Mesenchymal stem cell (in vitro differentiated cells and primary cell): Measurements from ENCODE around the gene RAD52.

Experiments
- DNase-seq: peaks from one replicate; pipeline ENCODE4 v3.0.0-alpha.2; 2013
- H2AFZ ChIP-seq: one replicate; pipeline ENCODE4 v1.6.1; 2013; ENCODE audit warnings: low read depth, mild to moderate bottlenecking, control low read depth, inconsistent platforms, low read length, moderate library complexity
- H2AK5ac ChIP-seq: 2 replicates; pipeline ENCODE4 v1.6.1; 2013; ENCODE audit warnings: low read length, moderate library complexity, mild to moderate bottlenecking, inconsistent platforms; ENCODE audit not compliant: severe bottlenecking
- H2BK120ac ChIP-seq: one replicate; pipeline ENCODE4 v1.6.1; 2013; ENCODE audit warnings: low read depth, mild to moderate bottlenecking, inconsistent platforms, low read length, moderate library complexity
- H2BK12ac ChIP-seq, 2 experiments: one replicate each; pipeline ENCODE4 v1.6.1; 2013; ENCODE audit warnings: inconsistent platforms in 2 of 2, low read length in 2 of 2, mild to moderate bottlenecking in 2 of 2, moderate library complexity in 2 of 2, control low read depth in 1 of 2
- H2BK15ac ChIP-seq: one replicate; pipeline ENCODE4 v1.6.1; 2013; ENCODE audit warnings: mild to moderate bottlenecking, low read depth, inconsistent platforms; ENCODE audit not compliant: poor library complexity, severe bottlenecking
- H2BK5ac ChIP-seq: 2 replicates; pipeline ENCODE4 v1.6.1; 2013; ENCODE audit warnings: low read depth, mild to moderate bottlenecking, low read length, control low read depth, inconsistent platforms; ENCODE audit not compliant: poor library complexity, severe bottlenecking
- H3K14ac ChIP-seq, 2 experiments: one replicate each; pipeline ENCODE4 v1.6.1; 2013; ENCODE audit warnings: inconsistent platforms in 2 of 2, low read length in 2 of 2, control low read depth in 1 of 2, mild to moderate bottlenecking in 1 of 2, moderate library complexity in 1 of 2
- H3K18ac ChIP-seq, 2 experiments: one replicate each; pipeline ENCODE4 v1.6.1; 2013; ENCODE audit warnings: inconsistent platforms in 2 of 2, low read length in 2 of 2, control low read depth in 1 of 2, low read depth in 1 of 2, mild to moderate bottlenecking in 1 of 2
- H3K23ac ChIP-seq, 2 experiments: one replicate each; pipeline ENCODE4 v1.6.1; 2013; ENCODE audit warnings: inconsistent platforms in 2 of 2, low read length in 2 of 2, mild to moderate bottlenecking in 2 of 2, moderate library complexity in 2 of 2, control low read depth in 1 of 2
- H3K27ac ChIP-seq: 2 replicates; pipeline ENCODE4 v1.5.1; 2013; ENCODE audit warnings: mild to moderate bottlenecking, moderate library complexity, low read length, control low read depth, inconsistent platforms; ENCODE audit not compliant: poor library complexity, severe bottlenecking
- H3K27me3 ChIP-seq, 2 experiments: 2 replicates each; pipeline versions ENCODE4 v1.6.1 to v1.7.0; 2013; ENCODE audit warnings: low read length in 2 of 2, mild to moderate bottlenecking in 2 of 2, moderate library complexity in 2 of 2, control low read depth in 1 of 2, inconsistent platforms in 1 of 2; ENCODE audit not compliant: control insufficient read depth in 1 of 2, insufficient read depth in 1 of 2
- H3K36me3 ChIP-seq, 2 experiments: 2 replicates each; pipeline versions ENCODE4 v1.6.1 to v1.7.0; 2013; ENCODE audit warnings: low read length in 2 of 2, control low read depth in 1 of 2, inconsistent platforms in 1 of 2, low read depth in 1 of 2, mild to moderate bottlenecking in 1 of 2; ENCODE audit not compliant: insufficient read depth in 2 of 2, control insufficient read depth in 1 of 2
- H3K4ac ChIP-seq, 2 experiments: one replicate each; pipeline ENCODE4 v1.6.1; 2013; ENCODE audit warnings: inconsistent platforms in 2 of 2, low read length in 2 of 2, mild to moderate bottlenecking in 2 of 2, moderate library complexity in 2 of 2, control low read depth in 1 of 2, low read depth in 1 of 2
- H3K4me1 ChIP-seq: 2 replicates; pipeline ENCODE4 v1.6.1; 2013; ENCODE audit warnings: low read depth, low read length, control low read depth; ENCODE audit not compliant: control insufficient read depth, insufficient read depth
- H3K4me2 ChIP-seq: 2 replicates; pipeline ENCODE4 v1.6.1; 2013; ENCODE audit warnings: low read length, mild to moderate bottlenecking, inconsistent platforms; ENCODE audit not compliant: poor library complexity, severe bottlenecking
- H3K4me3 ChIP-seq, 2 experiments: 2 replicates each; pipeline versions ENCODE4 v1.5.1 to v1.7.0; 2013; ENCODE audit warnings: low read length in 2 of 2, mild to moderate bottlenecking in 2 of 2, control low read depth in 1 of 2, low read depth in 1 of 2; ENCODE audit not compliant: insufficient read depth in 1 of 2
- H3K79me1 ChIP-seq: replicated peaks from 2 replicates; pipeline ENCODE4 v1.6.1; 2013; ENCODE audit warnings: mild to moderate bottlenecking, control low read depth, low read length, inconsistent platforms; ENCODE audit not compliant: poor library complexity, severe bottlenecking
- H3K9ac ChIP-seq: 2 replicates; pipeline ENCODE4 v1.7.0; 2013; ENCODE audit warnings: mild to moderate bottlenecking, low read length, moderate library complexity
- H3K9me3 ChIP-seq: 2 replicates; pipeline ENCODE4 v1.7.0; 2013; ENCODE audit warnings: mild to moderate bottlenecking, low read length; ENCODE audit not compliant: control insufficient read depth
- H4K8ac ChIP-seq: one replicate; pipeline ENCODE4 v1.6.1; 2013; ENCODE audit warnings: inconsistent platforms, mild to moderate bottlenecking, low read length, moderate library complexity
- H4K91ac ChIP-seq: one replicate; pipeline ENCODE4 v1.6.1; 2013; ENCODE audit warnings: mild to moderate bottlenecking, low read length, inconsistent platforms
- WGBS: methylation state at CpG from one replicate; pipeline ENCODE4 v1.1.7; 2013; ENCODE audit warnings: mixed read lengths; 5-methylcytosine and 5-hydroxymethylcytosine counted together

RAD52 gene

DNA sequence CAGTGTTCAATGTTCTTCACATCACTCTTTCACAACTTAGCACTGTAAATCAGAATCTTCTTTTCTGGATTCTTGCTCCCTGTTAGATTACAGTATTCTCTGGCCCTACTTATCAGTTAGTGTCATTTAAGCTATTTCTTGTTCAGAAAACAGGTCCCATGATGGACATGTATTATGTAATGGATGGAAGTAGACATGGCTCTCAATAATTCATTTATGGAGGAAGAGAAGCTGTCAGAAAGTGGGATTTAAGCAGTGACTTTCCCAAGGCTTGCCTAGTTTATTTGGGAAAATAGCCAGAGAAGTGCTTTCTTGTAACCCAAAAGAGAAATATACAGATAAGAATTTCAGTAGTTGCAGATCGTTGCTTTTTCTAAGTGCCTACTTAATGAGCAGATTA lies 43.2 kb upstream of the RAD52 start:
- H3K18ac ChIP-seq = no peak overlapping the region
- no peak overlapping the region for H3K23ac ChIP-seq
- peaks cover 15% of the 10 kb centered on the region for H3K79me1 ChIP-seq
- no peak overlapping the region for H3K4me2 ChIP-seq
- WGBS = 50% methylated on average over 1 of the region's 1 CpG
- no peak overlapping the region for H2AFZ ChIP-seq
- H2BK5ac ChIP-seq = no peak overlapping the region
- no peaks in the 10 kb centered on the region for H3K36me3 ChIP-seq
- H3K27me3 ChIP-seq = no peaks in the 10 kb centered on the region
- no peak overlapping the region for H2BK12ac ChIP-seq
- H3K9ac ChIP-seq = peak overlapping the region; percentile 99
- peak overlapping the region in 1 of 2 experiments; percentile 90 for H3K4me3 ChIP-seq
- H3K14ac ChIP-seq = no peak overlapping the region
- H3K27ac ChIP-seq = no peak overlapping the region
- H2BK15ac ChIP-seq = no peak overlapping the region
- no peak for DNase-seq
- H2BK120ac ChIP-seq = no peak overlapping the region
- H4K8ac ChIP-seq = no peak overlapping the region
- H4K91ac ChIP-seq = no peak overlapping the region
- H2AK5ac ChIP-seq = no peak overlapping the region
- peaks cover 3% of the 10 kb centered on the region for H3K4me1 ChIP-seq
- H3K4ac ChIP-seq = no peak overlapping the region
- no peaks in the 10 kb centered on the region for H3K9me3 ChIP-seq

DNA sequence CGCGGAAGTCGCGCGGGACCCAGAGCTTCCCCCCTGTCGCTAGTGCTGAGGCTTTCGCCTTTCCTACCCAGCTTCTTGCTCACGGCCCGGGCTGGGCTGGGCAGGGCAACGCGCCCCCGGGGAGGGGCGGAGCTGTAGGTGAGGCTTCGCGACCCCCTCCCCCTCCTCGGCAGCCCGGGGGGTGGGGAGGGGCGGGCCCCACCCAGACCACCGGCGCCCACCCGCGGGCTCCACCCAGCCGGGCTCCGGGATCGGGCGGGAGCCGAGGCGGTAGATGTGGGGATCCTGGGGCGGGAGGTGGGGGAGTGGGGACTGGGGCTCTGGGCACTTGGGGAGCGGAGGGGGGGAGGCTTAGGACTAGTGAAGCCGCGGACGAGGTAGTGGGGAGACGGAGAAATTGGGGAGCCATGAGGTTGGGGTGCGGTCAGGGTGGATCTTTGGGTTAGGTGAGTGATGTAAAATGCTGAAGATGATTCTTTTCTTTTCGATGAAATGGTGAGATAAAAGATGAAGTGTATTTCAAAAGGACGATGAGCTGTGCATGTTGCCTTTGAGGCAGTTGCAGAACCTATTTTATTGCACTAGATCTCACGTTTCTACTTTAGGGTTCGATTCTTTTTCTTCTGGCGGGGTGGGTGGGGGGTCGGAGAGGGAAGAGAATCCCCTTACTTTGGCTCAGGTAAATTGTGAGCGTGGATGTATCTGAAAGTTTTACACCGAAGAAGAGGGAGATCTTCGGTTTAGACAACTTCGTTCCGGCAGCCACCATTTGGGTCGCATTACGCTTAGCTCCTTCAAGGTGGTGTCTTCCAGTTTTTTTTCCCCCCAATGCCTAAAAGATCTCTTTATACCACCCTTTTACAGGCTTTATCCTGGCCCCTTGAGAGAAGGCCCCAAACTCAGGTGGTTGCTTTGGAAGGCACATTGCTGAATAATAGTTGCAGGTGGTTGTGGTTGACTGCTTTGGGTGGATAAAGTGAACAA lies 42.1 kb upstream of the RAD52 start:
- Histone ChIP-seq H2AFZ (peak overlapping the region; percentile 72), H2AK5ac (no peak overlapping the region), H4K8ac (peak overlapping the region; percentile 19), H2BK15ac (peak overlapping the region; percentile 63), H3K9ac (peak overlapping the region; percentile 99), H3K9me3 (no peaks in the 10 kb centered on the region), H2BK12ac (no peak overlapping the region), H4K91ac (peak overlapping the region; percentile 89), H3K27ac (no peak overlapping the region), H3K36me3 (no peaks in the 10 kb centered on the region), H3K4me1 (peaks cover 3% of the 10 kb centered on the region), H3K4me3 (peak overlapping the region; percentile 86 to 90), H3K14ac (peak overlapping the region; percentile 13 to 25), H3K4me2 (peak overlapping the region; percentile 95), H2BK5ac (no peak overlapping the region), H3K18ac (peak overlapping the region; percentile 73 to 81), H3K4ac (peak overlapping the region; percentile 28 to 91), H3K27me3 (no peaks in the 10 kb centered on the region), H3K23ac (peak overlapping the region in 1 of 2 experiments; percentile 73), H2BK120ac (peak overlapping the region; percentile 27), H3K79me1 (peaks cover 15% of the 10 kb centered on the region)
- whole genome bisulfite sequencing = 1% methylated on average over 39 of the region's 48 CpGs
- DNase-seq = peak; percentile 32

GRCh38 chr12:990661-991349 lies 41.3 kb upstream of the RAD52 start, which contains the start of gene ERC1:
Gene ERC1, plus strand, starts transcription at chr12:991223. Its CDS starts 36,681 bp downstream, at chr12:1027904.
- peak within 1 kb of the TSS; percentile 86 to 93 for H3K4me3 ChIP-seq
- DNase-seq = peak; percentile 92
- H3K27me3 ChIP-seq = no peaks in the 10 kb centered on the region
- H3K4ac ChIP-seq = peak within 1 kb of the TSS; percentile 85 to 97
- H3K36me3 ChIP-seq = peaks cover 0 to 2% of the 10 kb centered on the region in 2 experiments
- 1% methylated on average over 56 of the region's 87 CpGs for WGBS
- peak within 1 kb of the TSS; percentile 87 for H2BK5ac ChIP-seq
- peak within 1 kb of the TSS; percentile 72 for H2AFZ ChIP-seq
- peak within 1 kb of the TSS; percentile 99 for H3K9ac ChIP-seq
- peak within 1 kb of the TSS; percentile 95 for H3K4me2 ChIP-seq
- H3K18ac ChIP-seq = peak within 1 kb of the TSS; percentile 100
- peak within 1 kb of the TSS; percentile 99 for H4K8ac ChIP-seq
- peak within 1 kb of the TSS; percentile 29 to 69 for H2BK12ac ChIP-seq
- H3K79me1 ChIP-seq = peaks cover 17% of the 10 kb centered on the region
- peak within 1 kb of the TSS; percentile 93 for H2BK15ac ChIP-seq
- peak within 1 kb of the TSS in 1 of 2 experiments; percentile 98 for H3K23ac ChIP-seq
- H4K91ac ChIP-seq = peak within 1 kb of the TSS; percentile 99
- peak within 1 kb of the TSS; percentile 95 for H2BK120ac ChIP-seq
- peak within 1 kb of the TSS; percentile 25 to 96 for H3K14ac ChIP-seq
- peaks cover 3% of the 10 kb centered on the region for H3K4me1 ChIP-seq
- no peaks in the 10 kb centered on the region for H3K9me3 ChIP-seq
- H2AK5ac ChIP-seq = no peak within 1 kb of the TSS
- peak within 1 kb of the TSS; percentile 95 for H3K27ac ChIP-seq
